Ectodermal cell (in vitro differentiated cells): Measurements from ENCODE around the gene CREB5.

Experiments
- H3K27ac ChIP-seq: 2 replicates; pipeline ENCODE4 v1.7.0; 2013; ENCODE audit warnings: mild to moderate bottlenecking, low read depth, low read length; ENCODE audit not compliant: insufficient read depth, poor library complexity, severe bottlenecking
- H3K27me3 ChIP-seq: 2 replicates; pipeline ENCODE4 v1.7.0; 2013; ENCODE audit warnings: mild to moderate bottlenecking, low read length; ENCODE audit not compliant: insufficient read depth, control insufficient read depth, poor library complexity, severe bottlenecking
- H3K36me3 ChIP-seq: one replicate; pipeline ENCODE4 v1.7.0; 2013; ENCODE audit warnings: low read length; ENCODE audit not compliant: control insufficient read depth, insufficient read depth
- H3K4me1 ChIP-seq: one replicate; pipeline ENCODE4 v1.7.0; 2013; ENCODE audit warnings: low read length; ENCODE audit not compliant: control insufficient read depth, insufficient read depth
- H3K4me3 ChIP-seq: 2 replicates; pipeline ENCODE4 v1.7.0; 2013; ENCODE audit warnings: low read depth, low read length, control low read depth; ENCODE audit not compliant: insufficient read depth
- H3K9me3 ChIP-seq: 2 replicates; pipeline ENCODE4 v1.7.0; 2013; ENCODE audit warnings: mild to moderate bottlenecking, low read length, moderate library complexity; ENCODE audit not compliant: control insufficient read depth
- WGBS, 2 experiments: methylation state at CpG; one replicate each; pipeline ENCODE4 v1.1.7; 2013; ENCODE audit warnings: missing lambda C conversion rate in 2 of 2; 5-methylcytosine and 5-hydroxymethylcytosine counted together

CREB5 gene

GRCh38 chr7:28571405-28571804, 159.1 kb downstream of the CREB5 start:
- H3K27ac ChIP-seq = no peak overlapping the region
- 96 to 97% methylated on average over 4 of the region's 4 CpGs for WGBS, 2 experiments
- no peaks in the 10 kb centered on the region for H3K9me3 ChIP-seq
- no peaks in the 10 kb centered on the region for H3K27me3 ChIP-seq
- no peak overlapping the region for H3K4me3 ChIP-seq
- peaks cover 11% of the 10 kb centered on the region for H3K4me1 ChIP-seq
- no peaks in the 10 kb centered on the region for H3K36me3 ChIP-seq

- WGBS, 2 experiments = 90 to 93% methylated on average over 5 of the region's 5 CpGs
Observed at GRCh38 chr7:28572321-28573058, 160.2 kb downstream of the CREB5 start.

DNA sequence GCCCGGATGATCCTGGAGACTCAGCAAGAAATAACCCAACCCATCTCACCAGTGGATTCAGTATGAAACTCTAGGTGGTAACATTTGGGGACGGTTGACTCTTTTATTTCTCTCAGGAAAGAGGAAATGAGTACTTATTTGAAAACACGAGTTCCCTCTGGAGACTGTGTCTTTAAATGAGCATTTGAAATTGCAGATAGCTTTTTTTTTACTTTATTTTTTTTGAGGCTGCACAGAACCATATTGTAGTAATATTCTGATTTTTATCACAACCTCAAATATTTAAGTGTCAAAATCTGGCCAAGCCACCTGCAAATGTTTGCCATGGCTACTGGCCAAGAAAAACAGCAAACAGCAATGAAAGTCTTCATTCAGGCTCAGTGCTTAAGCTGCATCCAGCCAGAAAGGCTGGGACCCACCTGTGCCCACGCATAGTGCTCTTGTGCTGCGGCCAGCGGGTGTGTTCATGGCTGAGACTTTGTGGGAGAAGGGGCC, 160.8 kb downstream of the CREB5 start:
- WGBS, 2 experiments = 92 to 94% methylated on average over 6 of the region's 6 CpGs
- Histone ChIP-seq H3K27me3 (no peaks in the 10 kb centered on the region), H3K4me1 (peaks cover 11% of the 10 kb centered on the region), H3K9me3 (no peaks in the 10 kb centered on the region), H3K36me3 (no peaks in the 10 kb centered on the region), H3K4me3 (no peak overlapping the region), H3K27ac (no peak overlapping the region)

More at GRCh38 chr7:28572321-28573058, 160.2 kb downstream of the CREB5 start:
- Histone ChIP-seq H3K27me3 (no peaks in the 10 kb centered on the region), H3K4me1 (peaks cover 11% of the 10 kb centered on the region), H3K4me3 (no peak overlapping the region), H3K36me3 (no peaks in the 10 kb centered on the region), H3K27ac (no peak overlapping the region), H3K9me3 (no peaks in the 10 kb centered on the region)

- Histone ChIP-seq H3K4me1 (peaks cover 11% of the 10 kb centered on the region), H3K4me3 (no peak overlapping the region), H3K9me3 (no peaks in the 10 kb centered on the region), H3K27me3 (no peaks in the 10 kb centered on the region), H3K27ac (no peak overlapping the region), H3K36me3 (no peaks in the 10 kb centered on the region)
- 89 to 92% methylated on average over 5 to 6 of the region's 6 CpGs for WGBS, 2 experiments
Observed at GRCh38 chr7:28573651-28574301, 161.5 kb downstream of the CREB5 start.

GRCh38 chr7:28575241-28575643, 162.9 kb downstream of the CREB5 start:
- H3K27ac ChIP-seq = no peak overlapping the region
- H3K36me3 ChIP-seq = no peaks in the 10 kb centered on the region
- no peak overlapping the region for H3K4me3 ChIP-seq
- peaks cover 11% of the 10 kb centered on the region for H3K4me1 ChIP-seq
- WGBS, 2 experiments = 88 to 92% methylated on average over 5 of the region's 5 CpGs
- no peaks in the 10 kb centered on the region for H3K27me3 ChIP-seq
- H3K9me3 ChIP-seq = no peaks in the 10 kb centered on the region

DNA sequence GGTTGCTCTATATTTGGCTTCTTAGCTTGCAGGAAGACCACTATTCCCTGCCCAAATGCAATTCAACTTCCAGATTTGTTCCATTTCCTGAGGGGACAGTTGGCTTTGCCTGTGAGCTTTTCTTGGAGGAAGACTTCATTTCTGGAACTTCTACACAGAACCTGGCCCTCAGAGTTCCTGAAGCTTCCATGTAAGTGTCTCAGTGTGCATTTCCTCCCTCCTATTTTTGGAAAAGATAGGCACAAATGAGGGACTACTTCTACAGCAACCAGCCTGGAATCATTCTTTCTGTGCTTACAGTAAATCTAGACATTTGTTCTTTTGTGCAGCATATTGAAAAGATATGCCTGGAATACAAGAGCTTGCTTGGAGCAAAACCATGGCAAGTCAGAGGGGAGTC, 164.3 kb downstream of the CREB5 start:
- Histone ChIP-seq H3K27ac (no peak overlapping the region), H3K36me3 (no peaks in the 10 kb centered on the region), H3K4me3 (no peak overlapping the region), H3K27me3 (no peaks in the 10 kb centered on the region), H3K4me1 (peaks cover 11% of the 10 kb centered on the region), H3K9me3 (no peaks in the 10 kb centered on the region)

GRCh38 chr7:28579571-28579970, 167.3 kb downstream of the CREB5 start:
- Histone ChIP-seq H3K4me3 (no peak overlapping the region), H3K27me3 (no peaks in the 10 kb centered on the region), H3K27ac (no peak overlapping the region), H3K9me3 (no peaks in the 10 kb centered on the region), H3K4me1 (no peaks in the 10 kb centered on the region), H3K36me3 (no peaks in the 10 kb centered on the region)
- WGBS, 2 experiments = 85 to 94% methylated on average over 3 of the region's 3 CpGs

GRCh38 chr7:28580665-28581064, 168.3 kb downstream of the CREB5 start:
- 85 to 95% methylated on average over 2 of the region's 2 CpGs for WGBS, 2 experiments
- no peaks in the 10 kb centered on the region for H3K36me3 ChIP-seq
- H3K27ac ChIP-seq = no peak overlapping the region
- no peaks in the 10 kb centered on the region for H3K9me3 ChIP-seq
- H3K27me3 ChIP-seq = no peaks in the 10 kb centered on the region
- H3K4me3 ChIP-seq = no peak overlapping the region
- no peaks in the 10 kb centered on the region for H3K4me1 ChIP-seq

DNA sequence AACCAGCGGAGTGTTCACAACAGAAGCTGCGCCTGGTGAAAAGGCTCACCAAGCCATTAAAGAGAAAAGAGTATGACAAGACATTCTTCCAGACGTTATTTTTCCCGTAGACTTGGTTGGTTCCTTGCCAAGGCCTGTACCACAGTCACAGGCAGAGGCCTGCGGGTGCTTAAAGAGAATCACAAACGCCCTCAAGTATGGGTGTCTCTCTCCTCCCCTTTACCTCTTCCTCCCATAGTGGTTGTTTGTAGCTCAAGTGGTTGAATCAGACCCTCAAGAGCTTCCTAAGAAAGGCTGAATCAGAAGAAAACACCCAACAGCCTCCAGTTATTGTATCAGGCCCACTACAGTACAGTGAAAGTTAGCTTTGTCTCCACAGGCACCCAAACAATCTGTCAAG, 169.0 kb downstream of the CREB5 start:
- Histone ChIP-seq H3K9me3 (no peaks in the 10 kb centered on the region), H3K27ac (no peak overlapping the region), H3K36me3 (no peaks in the 10 kb centered on the region), H3K27me3 (no peaks in the 10 kb centered on the region), H3K4me1 (no peaks in the 10 kb centered on the region), H3K4me3 (no peak overlapping the region)
- WGBS, 2 experiments = 92 to 96% methylated on average over 6 of the region's 6 CpGs

- Histone ChIP-seq H3K27me3 (no peaks in the 10 kb centered on the region), H3K9me3 (no peaks in the 10 kb centered on the region), H3K4me1 (no peaks in the 10 kb centered on the region), H3K4me3 (no peak overlapping the region), H3K27ac (no peak overlapping the region), H3K36me3 (no peaks in the 10 kb centered on the region)
- 89 to 92% methylated on average over 4 of the region's 4 CpGs for WGBS, 2 experiments
Observed at GRCh38 chr7:28582226-28582625, 169.9 kb downstream of the CREB5 start.
